ENCODE data around the gene PPCDC. TPM values are rescaled to one million over a fixed set of nuclear protein-coding genes. Genes with fewer than 3 reads are reported as not detected.

Gene PPCDC
- total RNA-seq, 1 donor from 2014 or later: 17.2 TPM

DNA sequence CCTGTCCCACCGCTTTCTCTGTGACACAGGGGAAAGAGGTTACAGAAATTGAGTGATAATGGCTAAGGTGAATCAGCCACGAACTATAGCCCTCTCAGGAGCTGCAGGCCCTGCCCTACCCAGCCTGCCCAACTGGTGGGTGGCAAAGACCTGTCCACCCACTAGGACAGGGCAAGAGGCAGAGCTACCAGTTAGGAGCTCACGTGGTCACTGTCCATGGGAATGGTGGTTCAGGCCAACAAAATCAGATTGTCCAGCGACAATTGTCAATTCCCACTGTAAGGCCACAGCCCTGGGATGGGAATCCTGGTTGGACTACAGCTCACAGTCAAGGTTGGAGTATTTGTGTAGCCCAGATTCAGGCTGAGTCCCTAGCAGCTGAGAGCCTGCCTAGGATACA is 75.0 kb downstream of the PPCDC start:
- DNase-seq (ENCODE audit: low spot score in 2 of 2, unreplicated experiment in 2 of 2): no peak
- Mint-ChIP-seq H3K9me3 (no peaks in the 10 kb centered on the region), H3K4me1 (no peaks in the 10 kb centered on the region), H3K27ac (peak overlapping the region; percentile 6), H3K4me3 (no peak overlapping the region), H3K36me3 (no peaks in the 10 kb centered on the region), H3K27me3 (ENCODE audit: low read depth) (no peaks in the 10 kb centered on the region)
- TF ChIP-seq CTCF (IDR thresholded peaks at IDR 0.05; ENCODE audit: unreplicated experiment): no peak

Other genes with a start within 250 kb of the PPCDC start
- 57.0 to 59.0 TPM (median 58.1 TPM) in 3 replicates for gene CSK, start 241.5 kb upstream of the PPCDC start, total RNA-seq
- gene LMAN1L, start 210.8 kb upstream of the PPCDC start, total RNA-seq: 0.16 to 0.65 TPM (median 0.35 TPM) in 3 replicates
- gene CPLX3, start 197.0 kb upstream of the PPCDC start, total RNA-seq: 0.14 TPM in 1 of 3 replicates, not detected in the others
- 30.9 to 34.8 TPM (median 32.6 TPM) in 3 replicates for gene ULK3, start 180.4 kb upstream of the PPCDC start, total RNA-seq
- 45.6 to 48.4 TPM (median 48.3 TPM) in 3 replicates for gene SCAMP2, start 150.2 kb upstream of the PPCDC start, total RNA-seq
- 42.0 to 46.4 TPM (median 43.3 TPM) in 3 replicates for gene MPI, start 133.5 kb upstream of the PPCDC start, total RNA-seq
- gene FAM219B, start 116.7 kb upstream of the PPCDC start, total RNA-seq: 73.5 to 91.3 TPM (median 74.1 TPM) in 3 replicates
- gene COX5A, start 85.5 kb upstream of the PPCDC start, total RNA-seq: 126 to 133 TPM (median 128 TPM) in 3 replicates
- gene RPP25, start 66.8 kb upstream of the PPCDC start, total RNA-seq: 3.3 to 3.8 TPM (median 3.3 TPM) in 3 replicates
- gene SCAMP5, start 28.0 kb upstream of the PPCDC start, total RNA-seq: 23.5 to 30.5 TPM (median 28.4 TPM) in 3 replicates
- gene C15orf39, start 178.3 kb downstream of the PPCDC start, total RNA-seq: 62.0 to 66.6 TPM (median 62.2 TPM) in 3 replicates
- gene GOLGA6C, start 234.7 kb downstream of the PPCDC start, total RNA-seq: 0.20 TPM in 1 of 3 replicates, not detected in the others